Measurements from ENCODE around the gene MBD6. TPM values are rescaled to one million over a fixed set of nuclear protein-coding genes. Genes with fewer than 3 reads are reported as not detected.
"Not testable (repeated sequence)": the region's sequence is repeated elsewhere in the genome, so short reads cannot be mapped to it uniquely, and the experiment has no call there.

MBD6 gene
- total RNA-seq, 4 donors from 2014 or later = 14.9 to 138 (median 17.1) TPM

GRCh38 chr12:57514720-57515407 lies 7.8 kb upstream of the MBD6 start:
- H3K36me3 ChIP-seq = no peaks in the 10 kb centered on the region
- intact Hi-C loops (cut with DNase I; ENCODE audit: low total_unique reads) = no loop called here
- no peaks in the 10 kb centered on the region for H3K9me3 ChIP-seq
- H3K27ac ChIP-seq = no peak overlapping the region
- TF ChIP-seq CTCF (IDR thresholded peaks at IDR 0.05) = no peak
- no peaks in the 10 kb centered on the region for H3K27me3 ChIP-seq
- no peak for DNase-seq
- no peak overlapping the region for H3K4me3 ChIP-seq
- peaks cover 2 to 8% of the 10 kb centered on the region in 2 donors for H3K4me1 ChIP-seq

GRCh38 chr12:57515408-57515933 lies 7.2 kb upstream of the MBD6 start:
- Histone ChIP-seq H3K36me3 (no peaks in the 10 kb centered on the region), H3K27ac (no peak overlapping the region), H3K27me3 (no peaks in the 10 kb centered on the region), H3K4me3 (no peak overlapping the region), H3K9me3 (no peaks in the 10 kb centered on the region), H3K4me1 (peaks cover 2 to 8% of the 10 kb centered on the region in 2 donors)
- TF ChIP-seq CTCF (IDR thresholded peaks at IDR 0.05) (no peak), POLR2A (IDR thresholded peaks at IDR 0.05) (no peak)
- intact Hi-C loops (cut with DNase I; ENCODE audit: low total_unique reads) = no loop called here
- DNase-seq = no peak

- H3K4me1 ChIP-seq = peaks cover 2 to 8% of the 10 kb centered on the region in 2 donors
- TF ChIP-seq CTCF (IDR thresholded peaks at IDR 0.05) = no peak
- TF ChIP-seq POLR2A (IDR thresholded peaks at IDR 0.05) = no peak
- H3K27ac ChIP-seq = no peak overlapping the region
- DNase-seq = no peak
- H3K27me3 ChIP-seq = no peaks in the 10 kb centered on the region
- H3K4me3 ChIP-seq = no peak overlapping the region
- no peaks in the 10 kb centered on the region for H3K36me3 ChIP-seq
- no peaks in the 10 kb centered on the region for H3K9me3 ChIP-seq
- intact Hi-C loops (cut with DNase I; ENCODE audit: low total_unique reads) = no loop called here
Measured at GRCh38 chr12:57515934-57516541, 6.6 kb upstream of the MBD6 start.

GRCh38 chr12:57516617-57517153 lies 5.9 kb upstream of the MBD6 start:
- intact Hi-C loops (cut with DNase I; ENCODE audit: low total_unique reads) = no loop called here
- Histone ChIP-seq H3K27ac (no peak overlapping the region), H3K9me3 (no peaks in the 10 kb centered on the region), H3K27me3 (no peaks in the 10 kb centered on the region), H3K36me3 (no peaks in the 10 kb centered on the region), H3K4me3 (no peak overlapping the region), H3K4me1 (peaks cover 2 to 8% of the 10 kb centered on the region in 2 donors)
- DNase-seq = no peak
- no peak for TF ChIP-seq POLR2A (IDR thresholded peaks at IDR 0.05)
- TF ChIP-seq CTCF (IDR thresholded peaks at IDR 0.05) = no peak

GRCh38 chr12:57517187-57517586 lies 5.4 kb upstream of the MBD6 start:
- peaks cover 2 to 8% of the 10 kb centered on the region in 2 donors for H3K4me1 ChIP-seq
- intact Hi-C loops (cut with DNase I; ENCODE audit: low total_unique reads) = no loop called here
- no peaks in the 10 kb centered on the region for H3K27me3 ChIP-seq
- peak overlapping the region in 1 of 2 donors; percentile 99 for H3K27ac ChIP-seq
- no peak overlapping the region for H3K4me3 ChIP-seq
- H3K9me3 ChIP-seq = no peaks in the 10 kb centered on the region
- H3K36me3 ChIP-seq = no peaks in the 10 kb centered on the region
- TF ChIP-seq CTCF (IDR thresholded peaks at IDR 0.05) (no peak), POLR2A (IDR thresholded peaks at IDR 0.05) (no peak)
- DNase-seq = no peak

GRCh38 chr12:57517718-57518117 lies 4.9 kb upstream of the MBD6 start:
- H3K9me3 ChIP-seq; H3K4me1 ChIP-seq; H3K36me3 ChIP-seq; H3K4me3 ChIP-seq; intact Hi-C loops (cut with DNase I; ENCODE audit: low total_unique reads); DNase-seq; H3K27me3 ChIP-seq: not testable (repeated sequence)
- peak overlapping the region; percentile 94 to 99 for H3K27ac ChIP-seq

All from uterus (tissue), 4 donors.